HepG2 (cell line): ENCODE results near the gene HAPLN2. TPM values are rescaled to one million over a fixed set of nuclear protein-coding genes. Genes with fewer than 3 reads are reported as not detected.

ENCODE experiments used
- FOXO1 ChIP-seq: sonication (generic); formaldehyde crosslinking; IDR thresholded peaks from 2 replicates; pipeline ENCODE4 v1.4.0; 2020; ENCODE audit warnings: missing genetic modification reagents
- GABPA ChIP-seq, 2 experiments: IDR thresholded peaks; 2 replicates each; pipeline ENCODE4 v1.6.1; 2011 to 2016; ENCODE audit warnings: low read depth in 2 of 2, low read length in 1 of 2, missing biosample characterization in 1 of 2, missing genetic modification characterization in 1 of 2
- HNRNPLL ChIP-seq: fragments of 200-400 bp; formaldehyde crosslinking; IDR thresholded peaks from 2 replicates; pipeline ENCODE4 v1.6.1; 2017; ENCODE audit warnings: mild to moderate bottlenecking, low read depth, low read length; ENCODE audit not compliant: poor library complexity, severe bottlenecking
- KLF15 ChIP-seq: sonication (generic); formaldehyde crosslinking; IDR thresholded peaks from 2 replicates; pipeline ENCODE4 v1.8.1; 2023; ENCODE audit warnings: borderline replicate concordance, mild to moderate bottlenecking, inconsistent platforms, missing genetic modification reagents, mixed read lengths
- NFKB2 ChIP-seq: sonication (generic); formaldehyde crosslinking; IDR thresholded peaks from 2 replicates; pipeline ENCODE4 v1.4.0; 2020; ENCODE audit warnings: missing genetic modification reagents, borderline replicate concordance
- RELA ChIP-seq: sonication (generic); formaldehyde crosslinking; IDR thresholded peaks from 2 replicates; pipeline ENCODE4 v1.4.0; 2020; ENCODE audit warnings: missing genetic modification reagents
- TARDBP ChIP-seq: sonication (generic); formaldehyde crosslinking; IDR thresholded peaks from 2 replicates; pipeline ENCODE4 v1.8.0; 2022; ENCODE audit warnings: mild to moderate bottlenecking, missing genetic modification reagents
- ZBED4 ChIP-seq: sonication (generic); formaldehyde crosslinking; IDR thresholded peaks from 2 replicates; pipeline ENCODE4 v1.4.0; 2020; ENCODE audit warnings: missing genetic modification reagents, borderline replicate concordance
- ZC3H13 ChIP-seq: sonication (generic); formaldehyde crosslinking; IDR thresholded peaks from 2 replicates; pipeline ENCODE4 v1.8.1; 2023; ENCODE audit warnings: mild to moderate bottlenecking, missing genetic modification reagents, moderate library complexity
- ZNF512 ChIP-seq: sonication (generic); formaldehyde crosslinking; IDR thresholded peaks from 2 replicates; pipeline ENCODE4 v1.4.0; 2020; ENCODE audit warnings: mild to moderate bottlenecking, missing genetic modification reagents
- polyA plus RNA-seq, 8 experiments: library from polyadenylated mRNA; depleted of rRNA in 3 of 8; stranded (reverse) in 7 of 8; unstranded in 1 of 8; fragments of >200 nt; fragmentation: Illumina TruSeq in 4 of 8; extraction: Trizol in 4 of 8; gene quantifications; 2 replicates each; pipeline versions ENCODE4 v1.2.1 to v1.2.3, GENCODE V29; 2011 to 2016; ENCODE audit warnings: low read depth in 4 of 8, missing spikeins in 1 of 8, mixed read lengths in 1 of 8; ENCODE audit not compliant: insufficient read depth in 1 of 8
- total RNA-seq, 5 experiments: library from RNA; depleted of rRNA; stranded (reverse); fragments of >200 nt; fragmentation: Illumina TruSeq; extraction: Trizol; gene quantifications; 2 replicates each; pipeline ENCODE4 v1.2.3, GENCODE V29; 2016; ENCODE audit warnings: low read depth in 1 of 5
- TF ChIP-seq, protein P1 (sequence below): sonication (generic); formaldehyde crosslinking; IDR thresholded peaks from 2 replicates; pipeline ENCODE4 v1.8.0; 2022; ENCODE audit warnings: mild to moderate bottlenecking, missing genetic modification reagents; ENCODE audit not compliant: insufficient replicate concordance
- TF ChIP-seq, protein P2 (sequence below): IDR thresholded peaks from 2 replicates; pipeline ENCODE4 v1.6.1; 2016; ENCODE audit warnings: low read depth, borderline replicate concordance
- TF ChIP-seq, protein P3 (sequence below): sonication (generic); formaldehyde crosslinking; IDR thresholded peaks from 2 replicates; pipeline ENCODE4 v1.8.1; 2022; ENCODE audit warnings: low read depth, mild to moderate bottlenecking, missing genetic modification reagents
- TF ChIP-seq, protein P4 (sequence below): sonication (generic); formaldehyde crosslinking; IDR thresholded peaks from 2 replicates; pipeline ENCODE4 v1.4.0; 2020; ENCODE audit warnings: missing genetic modification reagents

The HAPLN2 gene
- total and polyA plus RNA-seq, 2 of the 13 experiments (the other 11 are each of a cell fraction or from before 2014, with no cell fraction given), result not detected

- peak; percentile 75; the same call in 1 of the 2 replicates for TF ChIP-seq ZBED4 (CRISPR knock-in tag)
- peak; percentile 47; the same call in 1 of the 2 replicates for TF ChIP-seq FOXO1 (CRISPR knock-in tag)
- TF ChIP-seq, protein P1, sequence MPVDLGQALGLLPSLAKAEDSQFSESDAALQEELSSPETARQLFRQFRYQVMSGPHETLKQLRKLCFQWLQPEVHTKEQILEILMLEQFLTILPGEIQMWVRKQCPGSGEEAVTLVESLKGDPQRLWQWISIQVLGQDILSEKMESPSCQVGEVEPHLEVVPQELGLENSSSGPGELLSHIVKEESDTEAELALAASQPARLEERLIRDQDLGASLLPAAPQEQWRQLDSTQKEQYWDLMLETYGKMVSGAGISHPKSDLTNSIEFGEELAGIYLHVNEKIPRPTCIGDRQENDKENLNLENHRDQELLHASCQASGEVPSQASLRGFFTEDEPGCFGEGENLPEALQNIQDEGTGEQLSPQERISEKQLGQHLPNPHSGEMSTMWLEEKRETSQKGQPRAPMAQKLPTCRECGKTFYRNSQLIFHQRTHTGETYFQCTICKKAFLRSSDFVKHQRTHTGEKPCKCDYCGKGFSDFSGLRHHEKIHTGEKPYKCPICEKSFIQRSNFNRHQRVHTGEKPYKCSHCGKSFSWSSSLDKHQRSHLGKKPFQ, result no peak
- TF ChIP-seq, protein P2, sequence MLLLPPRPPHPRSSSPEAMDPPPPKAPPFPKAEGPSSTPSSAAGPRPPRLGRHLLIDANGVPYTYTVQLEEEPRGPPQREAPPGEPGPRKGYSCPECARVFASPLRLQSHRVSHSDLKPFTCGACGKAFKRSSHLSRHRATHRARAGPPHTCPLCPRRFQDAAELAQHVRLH, result peak; percentile 78; the same call in 1 of the 2 replicates
- TF ChIP-seq ZNF512, result no peak
- no peak for TF ChIP-seq NFKB2 (CRISPR knock-in tag)
- peak; percentile 77 for TF ChIP-seq HNRNPLL
- TF ChIP-seq, protein P3, sequence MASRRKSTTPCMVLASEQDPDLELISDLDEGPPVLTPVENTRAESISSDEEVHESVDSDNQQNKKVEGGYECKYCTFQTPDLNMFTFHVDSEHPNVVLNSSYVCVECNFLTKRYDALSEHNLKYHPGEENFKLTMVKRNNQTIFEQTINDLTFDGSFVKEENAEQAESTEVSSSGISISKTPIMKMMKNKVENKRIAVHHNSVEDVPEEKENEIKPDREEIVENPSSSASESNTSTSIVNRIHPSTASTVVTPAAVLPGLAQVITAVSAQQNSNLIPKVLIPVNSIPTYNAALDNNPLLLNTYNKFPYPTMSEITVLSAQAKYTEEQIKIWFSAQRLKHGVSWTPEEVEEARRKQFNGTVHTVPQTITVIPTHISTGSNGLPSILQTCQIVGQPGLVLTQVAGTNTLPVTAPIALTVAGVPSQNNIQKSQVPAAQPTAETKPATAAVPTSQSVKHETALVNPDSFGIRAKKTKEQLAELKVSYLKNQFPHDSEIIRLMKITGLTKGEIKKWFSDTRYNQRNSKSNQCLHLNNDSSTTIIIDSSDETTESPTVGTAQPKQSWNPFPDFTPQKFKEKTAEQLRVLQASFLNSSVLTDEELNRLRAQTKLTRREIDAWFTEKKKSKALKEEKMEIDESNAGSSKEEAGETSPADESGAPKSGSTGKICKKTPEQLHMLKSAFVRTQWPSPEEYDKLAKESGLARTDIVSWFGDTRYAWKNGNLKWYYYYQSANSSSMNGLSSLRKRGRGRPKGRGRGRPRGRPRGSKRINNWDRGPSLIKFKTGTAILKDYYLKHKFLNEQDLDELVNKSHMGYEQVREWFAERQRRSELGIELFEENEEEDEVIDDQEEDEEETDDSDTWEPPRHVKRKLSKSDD (CRISPR knock-in tag), result no peak
- TF ChIP-seq, protein P4, sequence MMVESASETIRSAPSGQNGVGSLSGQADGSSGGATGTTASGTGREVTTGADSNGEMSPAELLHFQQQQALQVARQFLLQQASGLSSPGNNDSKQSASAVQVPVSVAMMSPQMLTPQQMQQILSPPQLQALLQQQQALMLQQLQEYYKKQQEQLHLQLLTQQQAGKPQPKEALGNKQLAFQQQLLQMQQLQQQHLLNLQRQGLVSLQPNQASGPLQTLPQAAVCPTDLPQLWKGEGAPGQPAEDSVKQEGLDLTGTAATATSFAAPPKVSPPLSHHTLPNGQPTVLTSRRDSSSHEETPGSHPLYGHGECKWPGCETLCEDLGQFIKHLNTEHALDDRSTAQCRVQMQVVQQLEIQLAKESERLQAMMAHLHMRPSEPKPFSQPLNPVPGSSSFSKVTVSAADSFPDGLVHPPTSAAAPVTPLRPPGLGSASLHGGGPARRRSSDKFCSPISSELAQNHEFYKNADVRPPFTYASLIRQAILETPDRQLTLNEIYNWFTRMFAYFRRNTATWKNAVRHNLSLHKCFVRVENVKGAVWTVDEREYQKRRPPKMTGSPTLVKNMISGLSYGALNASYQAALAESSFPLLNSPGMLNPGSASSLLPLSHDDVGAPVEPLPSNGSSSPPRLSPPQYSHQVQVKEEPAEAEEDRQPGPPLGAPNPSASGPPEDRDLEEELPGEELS (CRISPR knock-in tag), result no peak; the same call in none of the 2 replicates
- peak; percentile 83; the same call in 1 of the 2 replicates for TF ChIP-seq TARDBP (CRISPR knock-in tag)
- TF ChIP-seq ZC3H13 (CRISPR knock-in tag), result peak; percentile 77; the same call in 1 of the 2 replicates
- no peak for TF ChIP-seq KLF15
- no peak for TF ChIP-seq GABPA (IDR thresholded peaks at IDR 0.05; ENCODE audit: low read depth, low read length)
- TF ChIP-seq GABPA (CRISPR knock-in tag; IDR thresholded peaks at IDR 0.05; ENCODE audit: low read depth), result peak; percentile 89
- peak; percentile 74; the same call in 1 of the 2 replicates for TF ChIP-seq RELA (CRISPR knock-in tag)
Observed at GRCh38 chr1:156659988-156660751, 41.0 kb downstream of the HAPLN2 start (continued).
